Progenitor cell of endocrine pancreas (in vitro differentiated cells): ENCODE data around the gene LGALS3BP. TPM values are rescaled to one million over a fixed set of nuclear protein-coding genes. Genes with fewer than 3 reads are reported as not detected.

Experiments
- DNase-seq: peaks from one replicate; pipeline ENCODE4 v3.0.0; 2021; ENCODE audit warnings: low spot score; ENCODE audit not compliant: unreplicated experiment
- H3K27ac Mint-ChIP-seq: 2 replicates; pipeline ENCODE4 v1.8.0; 2021; ENCODE audit warnings: mild to moderate bottlenecking, moderate library complexity, mixed read lengths
- H3K27me3 Mint-ChIP-seq: 2 replicates; pipeline ENCODE4 v1.8.0; 2021; ENCODE audit warnings: mixed read lengths
- H3K36me3 Mint-ChIP-seq: 2 replicates; pipeline ENCODE4 v1.8.0; 2022; ENCODE audit warnings: mixed read lengths; ENCODE audit not compliant: insufficient read depth
- H3K4me1 Mint-ChIP-seq: 2 replicates; pipeline ENCODE4 v1.8.0; 2021; ENCODE audit warnings: low read depth, mixed read lengths
- H3K4me3 Mint-ChIP-seq: 2 replicates; pipeline ENCODE4 v1.8.0; 2021; ENCODE audit warnings: low read depth, mild to moderate bottlenecking, moderate library complexity, mixed read lengths
- H3K9me3 Mint-ChIP-seq: 2 replicates; pipeline ENCODE4 v1.8.0; 2021; ENCODE audit warnings: low read depth, mixed read lengths
- total RNA-seq: library from RNA; stranded (reverse); gene quantifications from 2 replicates; pipeline ENCODE4 v1.2.1, GENCODE V29; 2021
- TF ChIP-seq, protein P1 (sequence below): fragments of 200-600 bp; sonication (generic); IDR thresholded peaks from one replicate; pipeline ENCODE4 v1.5.0; 2021; ENCODE audit warnings: antibody characterized with exemption, mild to moderate bottlenecking; ENCODE audit not compliant: unreplicated experiment

LGALS3BP gene
- total RNA-seq, 1 donor from 2014 or later, result 72.5 TPM

DNA sequence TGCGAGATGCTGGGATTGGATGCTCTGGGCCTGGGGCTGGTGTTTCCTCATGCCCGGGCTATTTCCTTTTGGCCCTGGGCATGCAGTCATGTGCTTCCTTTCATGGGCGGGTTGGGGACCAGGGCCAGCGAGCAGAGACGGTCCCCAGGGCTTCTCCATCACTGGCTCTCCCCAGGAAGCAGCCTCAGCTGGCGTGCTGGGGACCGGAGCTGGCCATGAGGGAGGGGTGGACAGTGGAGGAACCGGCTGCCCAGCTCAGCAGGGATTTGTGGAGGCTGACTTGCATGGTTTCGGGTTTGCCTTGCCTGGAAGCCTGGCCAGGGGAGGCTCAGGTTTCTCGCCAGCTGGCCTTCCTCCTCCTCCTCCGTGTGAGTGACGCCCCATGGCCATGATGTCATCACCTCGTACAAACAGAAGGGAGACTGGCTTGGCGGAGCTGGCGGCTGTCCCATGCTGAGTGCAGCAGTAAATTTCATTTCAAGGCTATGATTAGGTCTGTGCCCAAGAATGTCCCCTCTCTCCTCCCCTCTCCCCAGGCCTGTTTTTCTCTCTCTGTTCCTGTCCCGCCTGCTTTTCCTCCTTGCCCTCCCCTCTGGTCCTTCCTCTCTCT is 45.7 kb downstream of the LGALS3BP start:
- Mint-ChIP-seq H3K4me1 (peaks cover 6% of the 10 kb centered on the region), H3K4me3 (no peak overlapping the region), H3K36me3 (no peaks in the 10 kb centered on the region), H3K27me3 (peaks cover 5% of the 10 kb centered on the region), H3K27ac (peak overlapping the region; percentile 78), H3K9me3 (no peaks in the 10 kb centered on the region)
- DNase-seq, result peak; percentile 42
- TF ChIP-seq, protein P1, sequence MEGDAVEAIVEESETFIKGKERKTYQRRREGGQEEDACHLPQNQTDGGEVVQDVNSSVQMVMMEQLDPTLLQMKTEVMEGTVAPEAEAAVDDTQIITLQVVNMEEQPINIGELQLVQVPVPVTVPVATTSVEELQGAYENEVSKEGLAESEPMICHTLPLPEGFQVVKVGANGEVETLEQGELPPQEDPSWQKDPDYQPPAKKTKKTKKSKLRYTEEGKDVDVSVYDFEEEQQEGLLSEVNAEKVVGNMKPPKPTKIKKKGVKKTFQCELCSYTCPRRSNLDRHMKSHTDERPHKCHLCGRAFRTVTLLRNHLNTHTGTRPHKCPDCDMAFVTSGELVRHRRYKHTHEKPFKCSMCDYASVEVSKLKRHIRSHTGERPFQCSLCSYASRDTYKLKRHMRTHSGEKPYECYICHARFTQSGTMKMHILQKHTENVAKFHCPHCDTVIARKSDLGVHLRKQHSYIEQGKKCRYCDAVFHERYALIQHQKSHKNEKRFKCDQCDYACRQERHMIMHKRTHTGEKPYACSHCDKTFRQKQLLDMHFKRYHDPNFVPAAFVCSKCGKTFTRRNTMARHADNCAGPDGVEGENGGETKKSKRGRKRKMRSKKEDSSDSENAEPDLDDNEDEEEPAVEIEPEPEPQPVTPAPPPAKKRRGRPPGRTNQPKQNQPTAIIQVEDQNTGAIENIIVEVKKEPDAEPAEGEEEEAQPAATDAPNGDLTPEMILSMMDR, result no peak

- peaks cover 6% of the 10 kb centered on the region for H3K4me1 Mint-ChIP-seq
- H3K27me3 Mint-ChIP-seq, result peaks cover 5% of the 10 kb centered on the region
- H3K9me3 Mint-ChIP-seq, result no peaks in the 10 kb centered on the region
- no peak for DNase-seq
- TF ChIP-seq, protein P1, result no peak
- no peak overlapping the region for H3K4me3 Mint-ChIP-seq
- H3K36me3 Mint-ChIP-seq, result no peaks in the 10 kb centered on the region
- H3K27ac Mint-ChIP-seq, result no peak overlapping the region
Measured at GRCh38 chr17:78933025-78933958, 46.4 kb downstream of the LGALS3BP start.

DNA sequence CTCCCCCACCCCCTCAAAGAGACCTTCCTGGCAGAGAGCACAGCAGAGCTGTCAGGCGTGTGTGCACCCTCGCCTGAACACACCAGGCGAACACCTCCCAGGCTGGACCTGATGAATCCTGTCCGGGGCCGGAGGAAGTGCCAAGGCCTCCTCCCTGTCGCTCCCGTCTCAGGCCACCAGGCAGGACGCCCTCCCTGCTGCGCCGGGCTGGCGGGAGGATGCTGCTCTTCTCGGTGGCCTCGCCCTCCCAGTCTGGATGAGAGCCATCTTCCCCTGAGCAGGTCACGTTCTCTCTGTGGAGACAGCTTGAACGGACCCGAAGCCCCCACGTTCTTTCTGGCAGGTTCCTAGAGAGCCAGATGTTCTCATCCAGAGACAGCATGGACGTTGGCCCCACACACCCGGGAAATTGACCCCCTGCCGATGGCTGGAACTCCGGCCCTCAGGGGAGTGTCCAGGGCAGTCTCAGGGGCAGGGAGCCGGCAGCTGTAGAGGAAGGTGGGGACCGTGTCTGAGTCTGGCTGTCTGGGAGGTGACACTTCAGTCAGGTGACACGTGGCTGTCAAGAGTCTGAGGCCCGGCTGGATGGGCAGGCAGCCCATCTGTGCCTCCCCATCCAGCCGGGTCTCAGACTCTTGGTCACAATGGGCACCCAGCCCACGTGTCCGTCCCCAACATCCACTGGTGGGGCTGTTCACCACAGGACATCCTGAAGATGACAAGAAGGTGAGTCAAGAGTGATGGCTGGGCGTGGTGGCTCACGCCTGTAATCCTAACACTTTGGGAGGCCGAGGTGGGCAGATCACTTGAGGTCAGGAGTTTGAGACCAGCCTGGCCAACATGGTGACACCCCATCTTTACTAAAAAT is 49.6 kb downstream of the LGALS3BP start:
- H3K27ac Mint-ChIP-seq, result no peak overlapping the region
- H3K9me3 Mint-ChIP-seq, result no peaks in the 10 kb centered on the region
- no peak for DNase-seq
- H3K27me3 Mint-ChIP-seq, result peaks cover 12% of the 10 kb centered on the region
- peaks cover 8% of the 10 kb centered on the region for H3K4me1 Mint-ChIP-seq
- H3K4me3 Mint-ChIP-seq, result no peak overlapping the region
- TF ChIP-seq, protein P1, result no peak
- no peaks in the 10 kb centered on the region for H3K36me3 Mint-ChIP-seq

- H3K9me3 Mint-ChIP-seq, result no peaks in the 10 kb centered on the region
- H3K36me3 Mint-ChIP-seq, result no peaks in the 10 kb centered on the region
- peaks cover 10% of the 10 kb centered on the region for H3K27me3 Mint-ChIP-seq
- peak overlapping the region; percentile 64 for H3K4me3 Mint-ChIP-seq
- no peak for DNase-seq
- TF ChIP-seq, protein P1, result no peak
- H3K27ac Mint-ChIP-seq, result peak overlapping the region; percentile 80
- peaks cover 18% of the 10 kb centered on the region for H3K4me1 Mint-ChIP-seq
Measured at GRCh38 chr17:78925662-78926555, 53.8 kb downstream of the LGALS3BP start.
